GM12878 (cell line): ENCODE measurements around the gene GPBP1. TPM values are rescaled to one million over a fixed set of nuclear protein-coding genes. Genes with fewer than 3 reads are reported as not detected.

Experiments used
- BHLHE40 ChIP-seq, 2 experiments: fragments of 450-650 bp in 1 of 2; IDR thresholded peaks; 2 replicates each; pipeline ENCODE4 v1.6.1; 2011 to 2017; ENCODE audit warnings: low read depth in 2 of 2, borderline replicate concordance in 1 of 2, improper control_type of control experiment in 1 of 2, low read length in 1 of 2, mild to moderate bottlenecking in 1 of 2
- EP300 ChIP-seq, 2 experiments: fragments of 150-350 bp in 1 of 2; IDR thresholded peaks; 2 replicates each; pipeline ENCODE4 v1.6.1; 2011 to 2012; ENCODE audit warnings: low read depth in 2 of 2, low read length in 2 of 2, borderline replicate concordance in 1 of 2, improper control_type of control experiment in 1 of 2, inconsistent platforms in 1 of 2; ENCODE audit not compliant: control insufficient read depth in 1 of 2
- IRF3 ChIP-seq: fragments of 450-650 bp; IDR thresholded peaks from 2 replicates; pipeline ENCODE4 v1.6.1; 2014; ENCODE audit warnings: mild to moderate bottlenecking
- JUND ChIP-seq: IDR thresholded peaks from 2 replicates; pipeline ENCODE4 v1.6.1; 2012; ENCODE audit warnings: low read depth, mild to moderate bottlenecking, low read length, improper control_type of control experiment, moderate library complexity
- MAX ChIP-seq: IDR thresholded peaks from 2 replicates; pipeline ENCODE4 v1.6.1; 2012; ENCODE audit warnings: low read depth, low read length, improper control_type of control experiment
- NKRF ChIP-seq: fragments of 450-650 bp; conservative IDR thresholded peaks from 2 replicates; pipeline ENCODE4 v1.6.1; 2017; ENCODE audit warnings: mild to moderate bottlenecking, moderate library complexity
- PAX8 ChIP-seq: fragments of 450-650 bp; IDR thresholded peaks from 2 replicates; pipeline ENCODE4 v1.6.1; 2017; ENCODE audit warnings: mild to moderate bottlenecking, moderate library complexity
- RELB ChIP-seq: fragments of 450-650 bp; IDR thresholded peaks from 2 replicates; pipeline ENCODE4 v1.6.1; 2017; ENCODE audit warnings: low read depth, mild to moderate bottlenecking, moderate library complexity
- SIN3A ChIP-seq: IDR thresholded peaks from 2 replicates; pipeline ENCODE4 v1.6.1; 2012; ENCODE audit warnings: low read depth, low read length, improper control_type of control experiment
- TAF1 ChIP-seq: IDR thresholded peaks from 2 replicates; pipeline ENCODE4 v1.6.1; 2011; ENCODE audit warnings: mild to moderate bottlenecking, low read depth, low read length, borderline replicate concordance
- ZBED1 ChIP-seq: IDR thresholded peaks from 2 replicates; pipeline ENCODE4 v1.6.1; 2016; ENCODE audit warnings: borderline replicate concordance
- ZBTB11 ChIP-seq: fragments of 450-650 bp; formaldehyde crosslinking; IDR thresholded peaks from 2 replicates; pipeline ENCODE4 v1.5.0; 2022; ENCODE audit warnings: mild to moderate bottlenecking, missing genetic modification characterization
- ZSCAN29 ChIP-seq: fragments of 450-650 bp; IDR thresholded peaks from 2 replicates; pipeline ENCODE4 v1.6.1; 2017; ENCODE audit warnings: mild to moderate bottlenecking, moderate library complexity
- polyA plus RNA-seq, 11 experiments: library from polyadenylated mRNA; depleted of rRNA in 4 of 11; unstranded in 6 of 11; stranded (reverse) in 5 of 11; fragments of >200 nt; fragmentation: Nextera tagmentation in 4 of 11; fragmentation: Illumina TruSeq in 1 of 11; extraction: Ambion mirVana in 4 of 11; extraction: Trizol in 1 of 11; gene quantifications; 1 replicate in 1 of 11; 2 replicates in 10 of 11; pipeline versions ENCODE4 v1.2.1 to v1.2.3, GENCODE V29; 2011 to 2016; ENCODE audit warnings: inconsistent platforms in 2 of 11, missing spikeins in 2 of 11, low read depth in 1 of 11
- total RNA-seq, 4 experiments: library from RNA; depleted of rRNA in 3 of 4; stranded (reverse); fragments of >200 nt in 3 of 4; fragmentation: Illumina TruSeq in 1 of 4; extraction: Trizol in 1 of 4; gene quantifications; 2 replicates each; pipeline versions ENCODE4 v1.2.1 to v1.2.3, GENCODE V29; 2013 to 2021
- TF ChIP-seq, protein P1 (sequence below): fragments of 450-650 bp; IDR thresholded peaks from 2 replicates; pipeline ENCODE4 v1.6.1; 2018; ENCODE audit warnings: borderline replicate concordance, mild to moderate bottlenecking; ENCODE audit not compliant: partially characterized antibody

GPBP1 gene
- total and polyA plus RNA-seq, 10 of the 15 experiments (the other 5 are each of a cell fraction or from before 2014, with no cell fraction given): 27.0 to 96.2 (median 55.4) TPM

DNA sequence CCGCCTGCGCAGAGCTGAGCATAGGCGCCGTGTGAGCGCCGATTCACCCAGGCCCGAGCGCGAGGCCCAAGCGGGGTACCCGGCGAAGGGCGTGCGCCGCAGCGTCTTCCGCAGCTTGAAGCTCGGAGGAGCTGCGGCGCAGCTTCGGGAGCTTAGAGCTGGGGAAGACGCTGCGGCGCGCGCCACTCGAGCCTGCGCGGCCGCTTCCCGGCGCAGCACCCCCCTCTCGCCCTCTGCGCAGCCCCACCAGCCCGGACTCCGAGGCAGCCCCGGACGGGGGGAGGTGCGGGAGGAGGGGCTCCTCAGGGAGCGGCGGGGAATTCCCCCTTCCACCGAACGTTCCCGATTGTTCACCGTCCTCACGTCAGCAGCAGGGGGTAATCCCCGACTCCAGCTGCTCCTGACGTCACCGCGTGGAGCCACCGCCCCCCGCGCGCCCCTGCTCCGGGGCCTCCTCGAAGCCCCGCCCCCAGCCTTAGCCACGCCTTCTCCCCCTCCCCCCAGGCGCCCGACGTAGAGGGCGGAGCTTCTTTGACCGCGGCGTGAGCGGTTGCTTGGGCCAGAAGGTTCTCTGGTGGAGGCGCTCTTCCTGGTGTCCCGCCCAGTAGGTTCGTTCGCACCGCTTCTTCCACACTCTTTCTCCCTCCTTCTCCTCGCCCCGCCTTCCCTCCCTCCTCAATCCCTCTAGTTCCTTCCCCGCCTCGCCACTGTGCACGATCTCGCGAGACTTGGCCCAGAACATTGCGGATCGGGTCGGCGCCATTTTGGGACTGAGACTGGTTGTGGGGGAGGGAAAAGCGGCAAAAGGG lies at the start of gene GPBP1 (continued):
- TF ChIP-seq MAX (peak; percentile 72), ZBED1 (no peak), EP300 (IDR thresholded peaks at IDR 0.05; ENCODE audit: borderline replicate concordance in 1 of 2, control insufficient read depth in 1 of 2, low read depth in 2 of 2, low read length in 2 of 2) (peak; percentile 68 to 72; a peak in 2 of 4 replicates), ZSCAN29 (no peak), ZBTB11 (no peak), PAX8 (no peak), NKRF (peak; percentile 83), JUND (0 out of 2 replicates have a peak, but pooled peaks have one; percentile 23), RELB (peak; percentile 92), SIN3A (peak; percentile 32; the same call in 1 of the 2 replicates), TAF1 (peak; percentile 97), BHLHE40 (IDR thresholded peaks at IDR 0.05; ENCODE audit: borderline replicate concordance in 1 of 2, low read depth in 2 of 2, low read length in 1 of 2) (peak in 1 of 2 experiments; percentile 72; a peak in 2 of 4 replicates), IRF3 (no peak)
- TF ChIP-seq, protein P1, sequence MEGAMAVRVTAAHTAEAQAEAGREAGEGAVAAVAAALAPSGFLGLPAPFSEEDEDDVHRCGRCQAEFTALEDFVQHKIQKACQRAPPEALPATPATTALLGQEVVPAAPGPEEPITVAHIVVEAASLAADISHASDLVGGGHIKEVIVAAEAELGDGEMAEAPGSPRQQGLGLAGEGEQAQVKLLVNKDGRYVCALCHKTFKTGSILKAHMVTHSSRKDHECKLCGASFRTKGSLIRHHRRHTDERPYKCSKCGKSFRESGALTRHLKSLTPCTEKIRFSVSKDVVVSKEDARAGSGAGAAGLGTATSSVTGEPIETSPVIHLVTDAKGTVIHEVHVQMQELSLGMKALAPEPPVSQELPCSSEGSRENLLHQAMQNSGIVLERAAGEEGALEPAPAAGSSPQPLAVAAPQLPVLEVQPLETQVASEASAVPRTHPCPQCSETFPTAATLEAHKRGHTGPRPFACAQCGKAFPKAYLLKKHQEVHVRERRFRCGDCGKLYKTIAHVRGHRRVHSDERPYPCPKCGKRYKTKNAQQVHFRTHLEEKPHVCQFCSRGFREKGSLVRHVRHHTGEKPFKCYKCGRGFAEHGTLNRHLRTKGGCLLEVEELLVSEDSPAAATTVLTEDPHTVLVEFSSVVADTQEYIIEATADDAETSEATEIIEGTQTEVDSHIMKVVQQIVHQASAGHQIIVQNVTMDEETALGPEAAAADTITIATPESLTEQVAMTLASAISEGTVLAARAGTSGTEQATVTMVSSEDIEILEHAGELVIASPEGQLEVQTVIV: no peak
